Nephron (organoid): ENCODE measurements around the gene CNOT10.
"Not testable (repeated sequence)": the region's sequence is repeated elsewhere in the genome, so short reads cannot be mapped to it uniquely, and the experiment has no call there.

ENCODE experiments used
- H3K27ac Mint-ChIP-seq, 3 experiments: 2 replicates each; pipeline ENCODE4 v1.8.0; 2020; ENCODE audit warnings: mixed read lengths in 3 of 3, mild to moderate bottlenecking in 2 of 3, moderate library complexity in 1 of 3
- H3K27me3 Mint-ChIP-seq: 2 replicates; pipeline ENCODE4 v1.8.0; 2021; ENCODE audit warnings: low read depth, mild to moderate bottlenecking, moderate library complexity, mixed read lengths
- H3K36me3 Mint-ChIP-seq: 2 replicates; pipeline ENCODE4 v1.8.0; 2020; ENCODE audit warnings: low read depth, mixed read lengths
- H3K4me1 Mint-ChIP-seq: 2 replicates; pipeline ENCODE4 v1.8.0; 2020; ENCODE audit warnings: mixed read lengths
- H3K4me3 Mint-ChIP-seq, 3 experiments: 2 replicates each; pipeline ENCODE4 v1.8.0; 2020; ENCODE audit warnings: mild to moderate bottlenecking in 3 of 3, mixed read lengths in 3 of 3, moderate library complexity in 2 of 3
- H3K9me3 Mint-ChIP-seq: 2 replicates; pipeline ENCODE4 v1.8.0; 2020; ENCODE audit warnings: mixed read lengths
- CTCF ChIP-seq, 3 experiments: fragments of 200-600 bp; sonication (generic); IDR thresholded peaks; one replicate each; pipeline ENCODE4 v1.5.0; 2021; ENCODE audit warnings: antibody characterized with exemption in 3 of 3; ENCODE audit not compliant: unreplicated experiment in 3 of 3

The CNOT10 gene

DNA sequence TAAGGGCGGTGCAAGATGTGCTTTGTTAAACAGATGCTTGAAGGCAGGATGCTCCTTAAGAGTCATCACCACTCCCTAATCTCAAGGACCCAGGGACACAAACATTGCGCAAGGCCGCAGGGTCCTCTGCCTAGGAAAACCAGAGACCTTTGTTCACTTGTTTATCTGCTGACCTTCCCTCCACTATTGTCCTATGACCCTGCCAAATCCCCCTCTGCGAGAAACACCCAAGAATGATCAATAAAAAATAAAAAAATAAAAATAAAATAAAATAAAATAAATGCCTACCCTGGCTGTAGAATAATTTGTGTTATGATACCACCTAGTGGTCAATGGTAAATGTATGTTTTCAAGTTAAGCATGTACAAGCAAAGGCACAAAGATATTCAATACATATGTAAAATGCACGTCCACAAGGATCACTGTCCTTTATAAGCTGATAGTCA, 20.3 kb upstream of the CNOT10 start:
- peak; percentile 46 to 65 (median 54) for TF ChIP-seq CTCF (IDR thresholded peaks at IDR 0.05; ENCODE audit: unreplicated experiment in 3 of 3)
- not testable (repeated sequence) for H3K27ac Mint-ChIP-seq, H3K4me1 Mint-ChIP-seq, H3K9me3 Mint-ChIP-seq, H3K36me3 Mint-ChIP-seq, H3K4me3 Mint-ChIP-seq, H3K27me3 Mint-ChIP-seq

DNA sequence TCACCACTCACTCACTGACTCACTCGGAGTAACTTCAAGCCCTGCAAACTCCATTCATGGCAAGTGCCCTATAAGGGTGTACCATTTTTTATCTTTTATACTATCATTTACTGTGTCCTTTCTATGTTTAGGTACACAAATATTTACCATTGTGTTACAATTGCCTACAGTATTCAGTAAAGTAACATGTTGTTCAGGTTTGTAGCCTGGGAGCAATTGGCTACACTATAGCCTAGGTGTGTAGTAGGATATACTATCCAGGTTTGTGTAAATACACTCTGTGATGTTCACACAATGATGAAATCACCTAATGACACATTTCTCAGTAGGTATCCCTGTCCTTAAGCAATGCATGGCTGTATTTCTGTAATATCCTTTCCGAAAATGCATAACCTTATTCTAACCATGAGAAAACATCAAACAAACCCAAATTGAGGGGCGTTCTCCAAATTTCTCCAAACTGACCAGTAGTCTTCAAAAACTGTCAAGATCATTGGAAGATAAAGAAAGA, 17.9 kb upstream of the CNOT10 start:
- Mint-ChIP-seq H3K27ac (no peak overlapping the region), H3K4me3 (no peak overlapping the region), H3K9me3 (peaks cover 2% of the 10 kb centered on the region), H3K36me3 (no peaks in the 10 kb centered on the region), H3K27me3 (peaks cover 7% of the 10 kb centered on the region), H3K4me1 (no peaks in the 10 kb centered on the region)
- no peak for TF ChIP-seq CTCF (IDR thresholded peaks at IDR 0.05; ENCODE audit: unreplicated experiment in 3 of 3)

GRCh38 chr3:32669226-32669625, 15.8 kb upstream of the CNOT10 start:
- not testable (repeated sequence) for H3K27me3 Mint-ChIP-seq, H3K4me1 Mint-ChIP-seq, H3K36me3 Mint-ChIP-seq

GRCh38 chr3:32673730-32674129, 11.3 kb upstream of the CNOT10 start:
- not testable (repeated sequence) for H3K4me3 Mint-ChIP-seq, H3K9me3 Mint-ChIP-seq, H3K36me3 Mint-ChIP-seq, H3K27me3 Mint-ChIP-seq, H3K4me1 Mint-ChIP-seq, H3K27ac Mint-ChIP-seq

More at GRCh38 chr3:32669226-32669625, 15.8 kb upstream of the CNOT10 start:
- not testable (repeated sequence) for H3K9me3 Mint-ChIP-seq, H3K27ac Mint-ChIP-seq, H3K4me3 Mint-ChIP-seq

DNA sequence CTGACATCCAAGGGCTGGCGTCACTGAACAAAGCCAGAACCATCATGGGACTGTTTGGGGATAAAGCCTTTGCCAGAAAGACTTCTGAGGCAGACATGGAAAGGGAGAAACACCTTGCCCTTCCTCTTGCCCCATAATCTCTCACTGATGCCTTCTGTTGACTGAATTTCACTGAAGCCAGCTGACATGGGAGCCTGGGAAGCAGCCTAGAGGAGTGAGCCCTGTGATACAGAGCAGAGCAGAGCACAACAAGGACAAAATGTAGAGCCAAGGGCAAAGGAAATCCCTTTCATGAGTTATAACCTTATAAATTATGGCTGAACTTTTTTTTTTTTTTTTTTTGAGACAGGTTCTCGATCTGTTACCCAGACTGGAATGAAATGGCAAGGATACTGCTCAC, 9.8 kb upstream of the CNOT10 start:
- H3K4me3 Mint-ChIP-seq = no peak overlapping the region
- H3K9me3 Mint-ChIP-seq = peaks cover 2% of the 10 kb centered on the region
- no peaks in the 10 kb centered on the region for H3K36me3 Mint-ChIP-seq
- peaks cover 3% of the 10 kb centered on the region for H3K27me3 Mint-ChIP-seq
- TF ChIP-seq CTCF (IDR thresholded peaks at IDR 0.05; ENCODE audit: unreplicated experiment in 3 of 3) = no peak
- no peak overlapping the region for H3K27ac Mint-ChIP-seq
- no peaks in the 10 kb centered on the region for H3K4me1 Mint-ChIP-seq

- H3K9me3 Mint-ChIP-seq = no peaks in the 10 kb centered on the region
- no peaks in the 10 kb centered on the region for H3K36me3 Mint-ChIP-seq
- TF ChIP-seq CTCF (IDR thresholded peaks at IDR 0.05; ENCODE audit: unreplicated experiment in 3 of 3) = no peak
- no peak overlapping the region for H3K4me3 Mint-ChIP-seq
- no peaks in the 10 kb centered on the region for H3K4me1 Mint-ChIP-seq
- peaks cover 3% of the 10 kb centered on the region for H3K27me3 Mint-ChIP-seq
- no peak overlapping the region for H3K27ac Mint-ChIP-seq
Observed at GRCh38 chr3:32675650-32676049, 9.3 kb upstream of the CNOT10 start.

GRCh38 chr3:32681811-32682210, 3.2 kb upstream of the CNOT10 start:
- Mint-ChIP-seq H3K4me3 (peak overlapping the region in 1 of 3 experiments; percentile 62), H3K9me3 (no peaks in the 10 kb centered on the region), H3K4me1 (peaks cover 15% of the 10 kb centered on the region), H3K36me3 (no peaks in the 10 kb centered on the region), H3K27ac (no peak overlapping the region), H3K27me3 (no peaks in the 10 kb centered on the region)
- TF ChIP-seq CTCF (IDR thresholded peaks at IDR 0.05; ENCODE audit: unreplicated experiment in 3 of 3) = no peak
